GM21381 (cell line): ENCODE results near the gene TBC1D9B.
"Not testable (repeated sequence)": the region's sequence is repeated elsewhere in the genome, so short reads cannot be mapped to it uniquely, and the experiment has no call there.

Experiments used
- ATAC-seq: cut with Tn5 transposase; IDR thresholded peaks from one replicate; pipeline ENCODE4 v1.9.1; 2021; ENCODE audit warnings: mild to moderate bottlenecking, moderate library complexity; ENCODE audit not compliant: unreplicated experiment

TBC1D9B gene

DNA sequence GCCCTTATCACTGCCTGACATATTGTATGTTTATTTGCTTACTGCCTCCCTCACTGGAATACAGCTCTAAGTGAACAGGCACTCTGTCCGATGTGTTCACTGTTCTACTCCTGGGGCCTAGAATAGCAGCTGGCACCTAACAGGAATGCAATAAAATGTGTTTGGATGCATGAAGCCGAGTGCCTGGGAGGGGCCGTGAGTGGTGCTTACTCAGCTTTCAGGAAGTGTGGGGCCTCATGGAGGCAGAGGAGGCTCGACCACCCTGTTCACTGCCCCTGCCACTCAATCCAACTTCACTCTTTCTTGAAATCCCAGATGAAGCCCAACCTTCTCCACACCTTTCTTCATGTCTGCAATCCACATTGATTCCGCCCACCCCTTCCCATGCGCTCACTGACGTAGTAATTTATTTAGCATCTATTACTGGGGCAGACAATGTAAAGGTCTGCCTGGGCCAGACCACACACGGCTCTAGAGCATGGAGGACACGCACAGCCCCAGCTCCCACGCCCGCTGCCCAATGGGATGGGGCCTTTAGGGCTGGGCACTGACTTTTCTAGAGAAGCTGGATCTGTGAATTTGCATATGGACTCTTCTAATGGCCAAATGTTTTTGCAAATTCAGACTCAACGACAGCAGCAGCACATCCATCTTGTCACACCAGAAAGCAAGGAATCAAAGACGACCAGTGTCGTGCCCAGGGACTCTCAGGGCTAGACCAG lies 21.3 kb downstream of the TBC1D9B start:
- no peak for ATAC-seq

DNA sequence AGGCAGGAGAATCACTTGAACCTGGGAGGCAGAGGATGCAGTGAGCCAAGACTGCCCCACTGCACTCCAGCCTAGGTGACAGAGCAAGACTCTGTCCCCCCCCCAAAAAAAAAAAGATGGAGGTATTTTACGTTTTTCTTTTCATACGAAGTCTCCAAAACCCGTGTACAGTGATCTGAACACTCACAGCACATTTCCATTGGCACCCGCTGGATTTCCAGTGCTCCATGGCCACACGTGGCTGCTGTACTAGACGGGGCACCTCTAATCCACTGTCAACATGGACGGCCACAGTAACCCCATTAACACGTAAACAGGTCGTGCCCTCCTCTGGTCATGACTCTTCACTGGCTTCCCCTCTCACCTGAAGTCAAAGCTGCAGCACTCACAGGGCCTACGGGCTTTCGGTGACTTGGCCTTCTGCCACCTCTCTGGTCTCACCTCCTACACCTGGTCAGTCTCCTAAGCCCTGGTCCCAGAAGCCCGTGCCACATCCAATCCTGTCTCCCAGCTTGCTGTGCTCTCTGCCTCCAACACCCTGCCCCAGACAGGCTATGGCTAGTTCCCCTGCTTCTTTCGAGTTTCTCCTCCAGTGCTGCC lies 22.1 kb downstream of the TBC1D9B start:
- no peak for ATAC-seq

DNA sequence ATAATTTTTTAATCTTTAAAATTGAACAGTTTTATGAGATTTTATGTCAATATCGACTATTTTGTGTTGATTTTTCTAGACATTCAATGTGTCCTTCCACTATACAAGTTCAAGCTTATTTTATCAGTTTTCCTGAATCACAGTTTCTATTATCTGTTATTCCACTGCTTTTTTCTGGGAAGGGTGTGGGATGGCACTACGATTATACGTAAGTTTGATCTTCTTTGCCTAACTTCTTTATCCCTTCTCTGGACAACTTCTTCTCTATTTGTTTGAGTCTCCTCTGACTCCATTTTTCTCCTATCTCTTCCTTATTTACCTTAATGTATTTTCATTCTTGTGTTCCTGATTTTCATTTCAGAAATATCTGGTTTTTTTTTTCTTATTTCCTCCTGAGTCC lies 24.5 kb downstream of the TBC1D9B start:
- ATAC-seq = no peak

DNA sequence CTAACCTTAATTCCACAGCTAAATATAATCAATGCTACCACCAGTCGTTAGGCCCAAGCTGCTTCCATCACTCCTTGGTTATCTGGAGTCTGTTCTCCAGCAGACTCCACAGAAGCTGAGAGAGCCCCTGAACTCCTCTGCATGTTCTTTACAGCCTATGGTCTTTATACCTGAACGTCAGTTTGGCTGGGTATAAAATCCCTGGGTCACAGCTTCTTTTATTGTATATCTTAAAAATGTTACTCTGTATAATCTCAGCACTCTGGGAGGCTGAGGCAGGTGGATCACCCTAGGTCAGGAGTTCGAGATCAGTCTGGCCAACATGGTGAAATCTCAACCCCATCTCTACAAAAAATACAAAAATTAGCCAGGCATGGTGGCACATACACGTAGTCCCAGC lies 25.4 kb downstream of the TBC1D9B start:
- no peak for ATAC-seq

DNA sequence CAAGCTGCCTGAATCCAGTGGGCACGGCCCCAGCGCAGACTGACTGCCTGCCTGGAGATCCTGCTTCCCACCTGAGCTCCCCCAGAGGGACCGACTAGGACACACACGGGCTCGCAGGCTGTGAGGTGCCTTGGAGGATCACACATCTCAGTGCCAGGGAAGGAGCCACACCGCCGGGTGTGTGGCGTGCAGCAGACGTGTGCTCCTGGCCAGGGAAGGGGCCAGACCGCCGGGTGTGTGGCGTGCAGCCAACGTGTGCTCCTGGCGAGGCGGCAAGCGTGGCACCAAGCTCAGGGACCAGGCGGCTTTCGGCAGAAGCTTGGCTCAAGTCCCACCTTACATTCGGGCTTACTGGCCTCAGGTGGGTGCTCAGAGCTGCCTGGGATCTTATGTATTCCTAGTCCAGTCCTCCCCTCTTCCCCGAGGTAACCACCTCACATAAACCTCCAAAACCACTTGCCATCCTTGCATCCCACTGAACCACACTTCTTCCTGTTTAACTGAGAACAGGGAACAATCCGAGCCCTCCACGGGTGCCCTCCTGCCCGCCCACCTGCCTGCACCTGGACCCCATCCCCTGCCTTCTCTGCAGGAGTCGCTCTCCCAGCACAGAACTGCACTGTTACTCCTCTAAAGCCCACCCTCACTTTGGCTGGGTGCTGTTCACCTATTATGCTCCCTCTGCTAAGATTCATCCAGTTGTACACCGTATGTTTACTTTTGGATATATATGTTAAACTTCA lies 26.7 kb downstream of the TBC1D9B start:
- ATAC-seq = no peak

DNA sequence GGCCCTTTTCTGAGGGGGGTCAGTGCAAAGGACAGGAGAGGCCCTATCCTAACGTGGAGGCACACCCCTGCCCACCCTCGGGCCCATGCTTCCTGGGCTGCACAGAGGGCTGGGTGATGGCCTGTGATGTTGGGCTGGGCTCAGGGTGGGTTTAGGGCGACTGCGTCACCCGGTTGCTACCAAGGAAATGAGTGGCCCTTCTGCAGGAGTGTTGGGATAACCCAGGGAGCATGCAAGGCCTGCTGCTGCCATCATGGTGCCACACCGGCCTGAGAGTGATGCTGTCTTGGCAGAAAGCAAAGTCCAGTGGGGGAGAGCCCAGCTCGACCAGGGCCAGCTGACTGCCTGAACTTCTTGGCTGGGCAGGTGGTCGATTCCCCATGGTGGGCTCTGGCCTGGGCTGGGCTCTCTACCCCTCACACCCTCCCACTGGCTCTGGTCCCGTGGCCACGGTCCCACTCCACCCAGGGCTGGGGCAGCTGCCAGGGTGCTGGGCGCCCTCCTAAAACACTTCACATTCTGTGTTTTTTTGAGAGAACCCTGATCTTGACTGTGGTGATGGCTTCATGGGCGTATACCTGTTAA lies 27.5 kb downstream of the TBC1D9B start:
- no peak for ATAC-seq

DNA sequence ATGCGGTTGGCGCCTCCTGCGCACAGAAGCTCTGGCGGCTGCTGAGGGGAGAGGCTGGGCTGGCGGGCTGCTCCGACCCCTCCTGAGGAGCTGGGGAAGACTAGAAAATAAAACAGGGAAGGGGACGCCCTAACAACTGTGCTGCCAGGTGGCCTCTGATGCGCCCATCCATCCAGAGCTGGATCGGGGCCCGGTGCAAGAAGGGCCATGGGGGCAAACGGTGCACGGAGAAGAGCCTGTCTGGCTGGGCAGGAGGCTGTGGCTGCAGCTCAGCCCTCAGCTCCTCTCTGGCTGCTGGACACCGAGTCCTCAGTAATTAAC lies 28.0 kb downstream of the TBC1D9B start:
- no peak for ATAC-seq

DNA sequence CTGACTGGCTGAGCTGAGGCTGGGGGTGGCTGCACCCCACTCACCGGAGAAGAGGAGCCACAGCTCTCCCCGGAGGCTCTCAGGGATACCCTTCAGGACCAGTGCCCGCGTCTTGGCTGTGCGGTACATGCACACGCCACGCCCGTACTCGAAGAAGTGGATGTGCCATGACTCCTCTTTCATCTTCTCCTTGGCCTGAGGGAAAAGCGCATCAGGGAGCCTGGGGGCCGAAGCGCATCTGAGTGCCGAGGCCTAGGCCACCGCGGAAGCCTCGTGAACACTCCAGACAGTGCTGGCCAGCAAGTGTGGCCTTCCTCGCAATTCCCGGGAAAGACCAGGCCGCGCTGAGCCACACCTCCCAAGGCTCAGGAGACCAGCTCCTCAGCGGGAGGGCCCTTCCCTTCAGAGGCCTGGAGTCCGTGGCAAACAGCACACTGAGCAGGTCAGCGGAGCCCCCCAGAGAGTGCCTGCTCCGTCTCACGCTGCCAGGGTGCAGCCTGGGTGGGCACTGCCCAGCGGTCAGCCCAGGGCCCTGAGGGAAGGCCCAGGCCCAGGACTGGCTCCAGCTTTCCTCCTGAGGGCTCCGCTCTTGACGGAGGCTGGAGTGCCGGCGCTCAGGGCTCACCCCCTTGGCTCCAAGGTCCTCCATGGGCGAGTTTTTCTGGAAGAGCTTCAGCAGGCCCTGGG lies 28.6 kb downstream of the TBC1D9B start:
- no peak for ATAC-seq

DNA sequence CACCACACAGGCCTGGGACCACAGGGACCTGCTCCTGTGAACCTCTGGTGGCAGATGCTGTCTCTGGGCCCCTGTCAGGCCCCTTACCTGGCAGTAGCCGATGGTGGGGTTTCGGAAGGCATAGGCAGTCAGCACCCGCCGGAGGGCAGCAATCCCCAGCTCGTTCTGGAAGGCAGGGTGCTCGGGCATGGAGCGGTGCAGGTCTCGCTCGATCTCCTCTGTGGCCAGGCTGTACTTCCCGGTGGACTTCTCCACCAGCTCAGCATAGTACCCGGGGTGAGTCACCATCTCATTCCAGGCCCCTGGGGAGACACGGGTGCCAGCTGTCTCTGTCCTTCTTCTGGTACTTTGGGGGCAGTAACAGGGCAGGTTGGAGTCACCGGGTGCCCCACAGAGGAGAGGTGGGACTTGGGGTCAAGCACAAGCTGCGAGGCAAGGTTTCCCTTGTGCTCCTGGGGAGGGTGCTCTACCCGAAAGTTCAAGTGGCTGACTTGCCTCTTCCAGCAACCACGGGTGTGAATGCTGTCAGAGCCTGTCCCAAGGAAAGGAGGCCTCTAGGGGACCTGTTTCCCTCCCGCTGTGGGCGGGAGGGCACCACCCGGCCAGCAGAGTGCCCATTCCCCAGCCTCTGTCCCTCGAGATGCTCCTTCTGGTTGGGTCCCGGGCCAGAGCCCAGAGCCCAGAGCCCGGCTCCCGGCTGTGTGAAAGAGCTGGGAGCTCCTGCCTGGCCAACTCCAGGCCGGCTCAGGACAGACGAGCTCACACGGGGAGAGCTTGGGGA lies 29.3 kb downstream of the TBC1D9B start:
- ATAC-seq = no peak

DNA sequence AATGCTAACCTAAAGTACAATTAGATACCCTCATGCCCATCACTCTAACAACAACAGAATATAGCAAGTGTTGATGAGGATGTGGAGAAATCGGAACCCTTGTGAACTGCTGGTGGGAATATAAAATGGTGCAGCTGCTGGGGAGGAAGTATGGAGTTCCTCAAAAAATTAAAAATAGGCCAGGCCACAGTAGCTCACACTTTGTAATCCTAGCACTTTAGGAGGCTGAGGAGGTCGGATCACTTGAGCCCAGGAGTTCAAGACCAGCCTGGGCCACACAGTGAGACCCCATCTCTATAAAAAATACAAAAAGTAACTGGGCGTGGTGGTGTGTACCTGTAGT lies 31.1 kb downstream of the TBC1D9B start:
- ATAC-seq = no peak

DNA sequence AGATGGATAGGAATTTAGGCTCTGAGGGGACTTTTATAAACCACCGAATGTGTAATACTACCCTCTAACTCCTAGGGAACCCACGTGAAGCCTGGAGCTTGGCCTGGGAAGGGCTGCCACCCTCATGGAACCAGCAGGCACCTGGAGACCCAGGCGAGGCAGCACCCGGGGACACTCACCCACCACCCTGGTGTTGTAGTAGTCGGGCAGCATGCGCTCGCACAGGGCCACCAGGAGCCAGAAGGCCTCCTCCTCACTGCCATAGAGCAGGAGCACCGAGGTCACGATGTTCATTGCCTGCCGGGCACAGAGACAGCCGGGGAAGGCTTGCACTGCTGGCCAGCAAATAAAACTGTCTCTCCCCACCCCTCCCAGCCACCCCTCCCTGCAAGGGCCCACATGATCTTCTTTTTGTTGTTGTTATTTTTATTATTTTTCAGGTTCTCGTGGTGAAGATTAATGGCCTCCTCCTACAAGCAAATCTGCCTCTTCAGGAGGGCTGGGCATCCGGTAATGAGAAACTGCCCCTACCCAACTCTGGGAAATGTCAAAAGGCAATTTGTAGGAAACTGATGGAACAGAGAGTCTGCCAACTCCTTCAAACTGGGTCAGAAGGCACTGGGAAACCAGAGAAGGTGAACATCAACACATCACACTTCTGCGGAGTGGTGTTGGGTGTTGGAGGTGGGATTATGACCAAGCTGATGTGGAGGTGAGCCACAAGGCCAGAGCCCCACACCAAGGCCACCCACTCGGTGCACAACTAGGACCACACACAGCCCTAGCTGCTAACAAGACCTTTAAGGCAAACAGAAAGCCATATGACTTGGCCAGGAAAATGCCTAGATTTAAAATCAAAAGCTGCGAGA lies 31.7 kb downstream of the TBC1D9B start:
- ATAC-seq = no peak

DNA sequence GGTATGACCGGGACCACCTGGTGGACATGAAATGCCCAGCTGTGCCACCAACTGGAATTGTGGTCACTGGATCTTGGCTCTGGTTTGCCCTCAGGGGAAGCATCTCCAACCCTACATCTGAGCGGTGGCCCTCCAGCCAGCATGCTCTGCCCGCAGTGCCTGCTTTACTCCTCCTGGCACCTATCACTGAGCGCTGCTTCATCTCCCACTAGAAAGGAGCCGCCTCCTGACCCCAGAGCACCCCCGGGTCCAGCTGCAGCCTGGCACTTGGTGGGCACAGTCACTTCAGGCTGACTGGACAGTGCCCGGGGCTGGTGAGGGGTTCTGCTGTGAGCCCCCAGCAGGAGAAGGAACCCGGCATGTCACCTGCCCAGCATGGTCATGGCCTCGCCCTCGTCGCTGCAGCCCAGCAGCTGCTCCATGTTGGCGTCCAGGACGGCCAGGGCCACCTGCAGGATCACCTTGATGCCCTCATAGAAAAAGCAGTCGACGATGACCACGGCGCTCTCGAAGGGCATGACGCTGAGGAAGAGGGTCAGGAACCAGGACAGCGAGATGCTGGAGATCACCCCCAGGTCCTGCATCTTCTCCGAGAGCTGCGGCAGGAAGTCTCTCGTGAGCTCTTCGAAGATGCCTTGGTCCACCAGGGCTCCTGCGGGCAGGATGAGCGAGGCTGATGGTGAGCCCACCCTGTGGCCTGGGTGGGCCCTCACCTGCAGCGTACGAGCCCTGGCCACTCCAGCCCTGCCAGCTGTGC lies 33.0 kb downstream of the TBC1D9B start:
- ATAC-seq = no peak

DNA sequence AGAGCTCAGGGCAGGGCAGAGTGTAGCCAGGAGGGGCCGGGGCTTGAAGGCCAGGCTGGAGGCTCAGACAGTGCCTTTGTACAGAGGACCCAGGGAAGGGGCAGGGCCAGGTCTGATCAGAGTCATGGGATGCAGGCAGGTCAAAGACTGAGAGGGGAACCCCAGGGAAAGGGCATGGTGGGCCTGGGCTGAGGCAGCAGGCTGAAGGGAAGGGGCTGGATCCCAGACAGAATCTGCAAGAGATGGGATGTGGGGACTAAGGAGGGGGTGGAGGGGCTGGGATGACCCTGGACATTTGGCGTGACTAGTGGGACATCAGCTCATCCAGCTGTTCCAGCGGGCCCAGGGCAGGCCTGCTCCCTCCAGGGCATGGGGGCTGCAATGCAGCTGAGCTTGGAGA lies 33.6 kb downstream of the TBC1D9B start:
- no peak for ATAC-seq

DNA sequence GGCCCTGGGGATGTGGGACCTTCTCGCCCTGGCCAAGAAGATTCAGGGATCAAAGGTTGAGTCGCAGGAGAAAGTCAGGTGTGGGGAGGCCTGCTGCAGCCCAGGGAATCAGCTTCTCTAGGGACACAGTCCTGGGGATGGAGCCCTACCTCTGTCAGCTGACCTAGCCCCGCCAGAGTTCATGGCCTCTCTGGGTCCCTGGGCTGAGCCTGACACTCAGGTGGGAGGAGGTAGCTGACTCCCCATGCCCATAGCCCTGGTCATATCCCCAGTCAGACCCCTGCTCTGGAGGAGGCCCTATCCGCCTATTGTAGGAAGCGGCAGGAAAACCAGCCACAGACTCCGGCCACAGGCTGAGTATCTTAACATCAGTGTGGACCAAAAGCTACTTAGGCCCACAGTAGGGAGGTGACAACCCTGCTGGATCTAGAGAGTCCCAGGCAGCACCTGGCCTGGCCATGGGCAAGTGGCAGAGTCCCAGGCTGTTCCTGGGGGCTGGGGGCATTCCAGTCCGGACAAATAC lies 34.0 kb downstream of the TBC1D9B start:
- ATAC-seq = no peak

DNA sequence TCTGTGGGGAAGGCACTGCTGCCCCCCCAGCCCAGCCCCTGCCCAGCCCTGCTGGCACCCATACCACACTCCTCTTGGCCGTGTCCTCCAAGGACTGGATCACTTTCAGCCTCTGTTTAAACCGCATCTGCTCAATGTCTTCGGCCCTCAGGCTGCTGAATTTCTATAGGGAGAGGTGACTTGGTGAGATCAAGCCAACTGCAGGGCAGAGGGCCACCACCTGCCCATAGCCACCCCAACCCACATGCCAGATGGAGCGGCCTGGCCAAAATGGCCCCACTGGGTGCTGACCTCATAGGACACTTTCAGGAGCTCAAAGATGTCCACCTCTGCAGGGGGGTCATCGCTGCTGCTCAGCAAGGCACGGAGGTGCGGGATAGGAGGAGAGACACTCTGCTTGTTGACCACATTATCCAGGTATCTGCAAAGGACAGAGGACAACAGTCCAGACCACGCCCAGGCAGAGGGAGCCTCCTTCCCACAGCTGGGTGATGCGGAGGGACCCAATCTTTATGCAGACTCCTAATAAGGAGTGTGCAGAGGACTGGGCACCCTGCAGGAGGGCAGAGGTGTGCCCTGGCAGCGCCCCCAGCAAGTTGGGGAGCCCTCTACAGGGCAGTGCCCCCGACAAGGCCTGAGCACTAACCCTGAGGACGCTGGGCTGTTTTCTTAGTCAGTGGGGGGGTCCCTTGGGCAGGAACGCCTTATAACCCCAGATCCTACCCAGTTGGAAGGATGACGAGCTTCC lies 34.7 kb downstream of the TBC1D9B start:
- ATAC-seq = no peak

DNA sequence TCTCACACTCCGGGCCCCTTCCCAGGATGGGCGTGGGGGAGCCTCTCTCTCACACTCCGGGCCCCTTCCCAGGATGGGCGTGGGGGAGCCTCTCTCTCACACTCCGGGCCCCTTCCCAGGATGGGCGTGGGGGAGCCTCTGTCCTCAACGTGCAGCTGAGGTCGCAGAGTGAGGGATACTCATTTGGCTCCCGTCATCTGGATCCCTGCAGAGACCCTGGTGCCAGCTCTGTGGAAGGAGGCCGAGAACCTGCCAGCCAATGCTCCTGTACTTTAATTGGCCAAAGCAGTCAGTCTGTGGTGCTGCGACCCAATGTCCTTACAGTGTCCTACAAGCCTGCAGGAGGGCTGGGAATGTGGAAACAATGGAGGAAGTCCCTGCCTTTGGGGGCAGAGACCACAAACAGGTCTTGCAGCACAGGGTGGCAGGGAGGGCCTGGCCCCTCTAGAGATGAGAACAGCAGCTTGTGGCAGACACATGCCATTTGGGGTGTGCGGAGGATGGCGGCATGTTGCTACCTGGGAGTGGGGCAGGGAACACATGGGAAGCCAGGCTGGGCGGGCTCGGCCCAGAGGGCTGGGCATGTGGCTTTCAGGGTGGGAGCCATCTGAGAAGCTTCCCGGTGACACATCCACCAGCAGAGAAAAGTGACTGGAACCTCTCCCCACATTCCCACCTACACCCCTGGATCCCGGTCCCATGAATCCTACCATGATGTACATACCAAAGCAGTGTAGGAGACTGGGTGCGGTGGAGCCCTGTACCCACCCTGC lies 35.5 kb downstream of the TBC1D9B start:
- ATAC-seq = no peak

DNA sequence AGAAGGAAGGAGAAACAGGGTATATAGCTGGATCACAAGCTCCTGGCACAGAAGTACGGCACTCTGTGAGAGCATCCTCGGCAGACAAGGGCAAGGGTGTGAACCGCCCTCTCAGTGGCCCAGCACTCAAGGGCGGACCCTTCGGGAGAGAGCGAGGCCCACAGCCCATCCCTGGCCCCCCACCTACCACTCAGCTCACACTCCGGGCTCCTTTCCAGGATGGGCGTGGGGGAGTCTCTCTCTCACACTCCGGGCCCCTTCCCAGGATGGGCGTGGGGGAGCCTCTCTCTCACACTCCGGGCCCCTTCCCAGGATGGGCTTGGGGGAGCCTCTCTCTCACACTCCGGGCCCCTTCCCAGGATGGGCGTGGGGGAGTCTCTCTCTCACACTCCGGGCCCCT lies 36.2 kb downstream of the TBC1D9B start:
- ATAC-seq = not testable (repeated sequence)
